PFSK-1 (cell line): ENCODE results near the gene CDC25A. TPM values are rescaled to one million over a fixed set of nuclear protein-coding genes. Genes with fewer than 3 reads are reported as not detected.

Experiments used
- FOXP2 ChIP-seq: optimal IDR thresholded peaks from 2 replicates; pipeline ENCODE3; 2011; ENCODE audit warnings: borderline replicate concordance, control low read depth, inconsistent platforms; ENCODE audit not compliant: insufficient read depth; ENCODE audit errors: extremely low read length, extremely low read depth
- POLR2AphosphoS5 ChIP-seq: IDR thresholded peaks from 2 replicates; pipeline ENCODE4 v1.6.1; 2012; ENCODE audit warnings: low read depth, mild to moderate bottlenecking, control low read depth, low read length, moderate library complexity
- REST ChIP-seq, 2 experiments: IDR thresholded peaks; 2 replicates each; pipeline versions ENCODE4 v1.6.1 to v1.8.0; 2011 to 2012; ENCODE audit warnings: low read depth in 2 of 2, low read length in 2 of 2, control low read depth in 1 of 2, inconsistent platforms in 1 of 2, mild to moderate bottlenecking in 1 of 2, moderate library complexity in 1 of 2; ENCODE audit not compliant: insufficient read depth in 1 of 2
- SIN3A ChIP-seq: IDR thresholded peaks from 2 replicates; pipeline ENCODE4 v1.6.1; 2012; ENCODE audit warnings: mild to moderate bottlenecking, low read length, moderate library complexity, borderline replicate concordance; ENCODE audit not compliant: insufficient read depth
- TAF1 ChIP-seq: IDR thresholded peaks from 2 replicates; pipeline ENCODE4 v1.6.1; 2012; ENCODE audit warnings: low read length, control low read depth, borderline replicate concordance; ENCODE audit not compliant: insufficient read depth
- polyA plus RNA-seq: library from polyadenylated mRNA; unstranded; fragments of >200 nt; gene quantifications from one replicate; pipeline ENCODE4 v1.2.1, GENCODE V29; 2012; ENCODE audit warnings: low read depth, missing spikeins; ENCODE audit not compliant: insufficient read length

The CDC25A gene
- 11.7 TPM for polyA plus RNA-seq

GRCh38 chr3:48188266-48189201, at the start of gene CDC25A:
CDC25A (minus strand) TSS chr3:48188417; CDS start chr3:48187947, 470 bp downstream.
- TF ChIP-seq POLR2AphosphoS5 (peak; percentile 80), REST (IDR thresholded peaks at IDR 0.05; ENCODE audit: insufficient read depth in 1 of 2, low read depth in 2 of 2, low read length in 2 of 2) (no peak), SIN3A (peak; percentile 99), TAF1 (peak; percentile 69; the same call in 1 of the 2 replicates)

GRCh38 chr3:48236531-48236930, 48.3 kb upstream of the CDC25A start:
- TF ChIP-seq POLR2AphosphoS5 = no peak
- TF ChIP-seq FOXP2 = no peak
- no peak for TF ChIP-seq REST (IDR thresholded peaks at IDR 0.05; ENCODE audit: insufficient read depth in 1 of 2, low read depth in 2 of 2, low read length in 2 of 2)
- no peak for TF ChIP-seq TAF1
- TF ChIP-seq SIN3A = no peak

GRCh38 chr3:48233542-48233941, 45.3 kb upstream of the CDC25A start:
- no peak for TF ChIP-seq POLR2AphosphoS5
- TF ChIP-seq SIN3A = no peak
- TF ChIP-seq TAF1 = no peak
- TF ChIP-seq FOXP2 = no peak
- TF ChIP-seq REST (IDR thresholded peaks at IDR 0.05; ENCODE audit: insufficient read depth in 1 of 2, low read depth in 2 of 2, low read length in 2 of 2) = no peak

GRCh38 chr3:48232734-48233133, 44.5 kb upstream of the CDC25A start:
- no peak for TF ChIP-seq REST (IDR thresholded peaks at IDR 0.05; ENCODE audit: insufficient read depth in 1 of 2, low read depth in 2 of 2, low read length in 2 of 2)
- no peak for TF ChIP-seq POLR2AphosphoS5
- no peak for TF ChIP-seq SIN3A
- no peak for TF ChIP-seq TAF1
- TF ChIP-seq FOXP2 = no peak
